ENCODE results near the gene HFE.

Gene HFE

GRCh38 chr6:26128013-26128771 lies 41.0 kb downstream of the HFE start:
- Histone ChIP-seq H3K27ac (ENCODE audit: poor library complexity, severe bottlenecking) (no peak overlapping the region), H3K4me3 (ENCODE audit: severe bottlenecking) (no peak overlapping the region)
- no peak for ATAC-seq (ENCODE audit: low read depth)

DNA sequence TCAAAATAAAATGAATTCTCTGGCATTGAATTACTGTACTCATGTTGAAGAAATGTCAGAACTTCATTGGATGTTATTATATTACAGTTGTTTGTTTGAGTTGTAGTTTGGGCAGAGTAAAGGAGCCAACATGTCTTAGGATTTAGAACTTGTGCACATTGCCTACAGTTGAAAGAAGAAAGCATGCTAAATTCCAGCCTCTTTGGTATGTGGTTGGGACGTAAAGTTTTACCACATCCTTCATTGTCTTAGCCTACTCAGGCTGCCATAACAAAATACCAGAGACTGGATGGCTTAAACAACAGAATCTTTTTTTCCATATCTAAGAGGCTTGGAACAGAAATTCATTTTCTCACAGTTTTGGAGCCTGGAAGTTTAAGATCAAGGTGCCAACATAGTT lies 42.4 kb downstream of the HFE start:
- Histone ChIP-seq H3K27ac (ENCODE audit: poor library complexity, severe bottlenecking) (no peak overlapping the region), H3K4me1 (ENCODE audit: insufficient read depth, poor library complexity, severe bottlenecking) (peaks cover 13% of the 10 kb centered on the region), H3K27me3 (ENCODE audit: insufficient read depth, poor library complexity, severe bottlenecking) (no peaks in the 10 kb centered on the region), H3K9me3 (ENCODE audit: severe bottlenecking) (no peaks in the 10 kb centered on the region), H3K4me3 (ENCODE audit: severe bottlenecking) (no peak overlapping the region), H3K36me3 (ENCODE audit: low read depth) (peaks cover 18% of the 10 kb centered on the region)
- no peak for DNase-seq (ENCODE audit: low spot score)
- TF ChIP-seq, protein P1, sequence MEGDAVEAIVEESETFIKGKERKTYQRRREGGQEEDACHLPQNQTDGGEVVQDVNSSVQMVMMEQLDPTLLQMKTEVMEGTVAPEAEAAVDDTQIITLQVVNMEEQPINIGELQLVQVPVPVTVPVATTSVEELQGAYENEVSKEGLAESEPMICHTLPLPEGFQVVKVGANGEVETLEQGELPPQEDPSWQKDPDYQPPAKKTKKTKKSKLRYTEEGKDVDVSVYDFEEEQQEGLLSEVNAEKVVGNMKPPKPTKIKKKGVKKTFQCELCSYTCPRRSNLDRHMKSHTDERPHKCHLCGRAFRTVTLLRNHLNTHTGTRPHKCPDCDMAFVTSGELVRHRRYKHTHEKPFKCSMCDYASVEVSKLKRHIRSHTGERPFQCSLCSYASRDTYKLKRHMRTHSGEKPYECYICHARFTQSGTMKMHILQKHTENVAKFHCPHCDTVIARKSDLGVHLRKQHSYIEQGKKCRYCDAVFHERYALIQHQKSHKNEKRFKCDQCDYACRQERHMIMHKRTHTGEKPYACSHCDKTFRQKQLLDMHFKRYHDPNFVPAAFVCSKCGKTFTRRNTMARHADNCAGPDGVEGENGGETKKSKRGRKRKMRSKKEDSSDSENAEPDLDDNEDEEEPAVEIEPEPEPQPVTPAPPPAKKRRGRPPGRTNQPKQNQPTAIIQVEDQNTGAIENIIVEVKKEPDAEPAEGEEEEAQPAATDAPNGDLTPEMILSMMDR (IDR thresholded peaks at IDR 0.05; ENCODE audit: poor library complexity, severe bottlenecking), result no peak
- no peak for ATAC-seq (ENCODE audit: low read depth)

More at GRCh38 chr6:26128013-26128771, 41.0 kb downstream of the HFE start:
- DNase-seq (ENCODE audit: low spot score), result no peak
- Histone ChIP-seq H3K27me3 (ENCODE audit: insufficient read depth, poor library complexity, severe bottlenecking) (no peaks in the 10 kb centered on the region), H3K36me3 (ENCODE audit: low read depth) (peaks cover 22% of the 10 kb centered on the region), H3K4me1 (ENCODE audit: insufficient read depth, poor library complexity, severe bottlenecking) (peaks cover 13% of the 10 kb centered on the region), H3K9me3 (ENCODE audit: severe bottlenecking) (no peaks in the 10 kb centered on the region)
- TF ChIP-seq, protein P1 (IDR thresholded peaks at IDR 0.05; ENCODE audit: poor library complexity, severe bottlenecking), result no peak

DNA sequence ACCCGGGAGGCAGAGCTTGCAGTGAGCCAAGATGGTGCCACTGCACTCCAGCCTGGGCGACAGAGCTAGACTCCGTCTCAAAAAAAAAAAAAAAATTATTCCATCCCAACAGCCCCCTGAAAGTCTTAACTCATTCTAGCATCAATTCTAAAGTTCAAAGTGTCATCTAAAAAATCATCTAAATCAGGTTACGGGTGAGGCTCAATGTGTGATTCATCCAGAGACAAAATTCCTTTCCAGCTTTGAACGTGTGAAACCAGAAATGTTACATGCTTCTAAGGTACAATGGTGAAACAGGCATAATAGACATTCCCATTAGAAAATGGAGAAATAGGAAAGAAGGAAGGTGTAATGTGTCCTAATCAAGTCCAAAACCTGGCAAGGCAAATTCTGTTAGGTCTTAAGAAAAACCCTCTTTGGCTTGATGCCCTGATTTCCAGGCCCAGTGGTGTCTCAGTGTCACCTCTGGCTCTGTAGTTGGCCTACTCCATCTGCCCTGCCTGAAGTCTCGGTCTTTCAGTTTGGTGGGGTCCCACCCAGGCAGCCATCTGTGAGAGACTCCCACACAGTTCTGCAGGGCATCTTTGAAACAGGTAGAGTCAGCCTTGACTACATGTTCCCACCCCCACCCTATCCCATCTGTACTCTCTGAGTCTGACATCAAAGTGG lies 43.5 kb downstream of the HFE start:
- Histone ChIP-seq H3K4me1 (ENCODE audit: insufficient read depth, poor library complexity, severe bottlenecking) (peaks cover 13% of the 10 kb centered on the region), H3K4me3 (ENCODE audit: severe bottlenecking) (no peak overlapping the region), H3K27me3 (ENCODE audit: insufficient read depth, poor library complexity, severe bottlenecking) (no peaks in the 10 kb centered on the region), H3K27ac (ENCODE audit: poor library complexity, severe bottlenecking) (no peak overlapping the region), H3K9me3 (ENCODE audit: severe bottlenecking) (no peaks in the 10 kb centered on the region), H3K36me3 (ENCODE audit: low read depth) (peaks cover 12% of the 10 kb centered on the region)
- TF ChIP-seq, protein P1 (IDR thresholded peaks at IDR 0.05; ENCODE audit: poor library complexity, severe bottlenecking), result no peak
- no peak for DNase-seq (ENCODE audit: low spot score)
- no peak for ATAC-seq (ENCODE audit: low read depth)

GRCh38 chr6:26131618-26132017 lies 44.4 kb downstream of the HFE start:
- no peak overlapping the region for H3K4me3 ChIP-seq (ENCODE audit: severe bottlenecking)
- no peak for ATAC-seq (ENCODE audit: low read depth)
- peaks cover 12% of the 10 kb centered on the region for H3K36me3 ChIP-seq (ENCODE audit: low read depth)
- H3K27ac ChIP-seq (ENCODE audit: poor library complexity, severe bottlenecking), result no peak overlapping the region
- peaks cover 9% of the 10 kb centered on the region for H3K4me1 ChIP-seq (ENCODE audit: insufficient read depth, poor library complexity, severe bottlenecking)
- H3K27me3 ChIP-seq (ENCODE audit: insufficient read depth, poor library complexity, severe bottlenecking), result no peaks in the 10 kb centered on the region
- no peak for DNase-seq (ENCODE audit: low spot score)
- H3K9me3 ChIP-seq (ENCODE audit: severe bottlenecking), result no peaks in the 10 kb centered on the region
- TF ChIP-seq, protein P1 (IDR thresholded peaks at IDR 0.05; ENCODE audit: poor library complexity, severe bottlenecking), result no peak

GRCh38 chr6:26133730-26134129 lies 46.5 kb downstream of the HFE start:
- Histone ChIP-seq H3K27me3 (ENCODE audit: insufficient read depth, poor library complexity, severe bottlenecking) (no peaks in the 10 kb centered on the region), H3K36me3 (ENCODE audit: low read depth) (peaks cover 12% of the 10 kb centered on the region), H3K4me3 (ENCODE audit: severe bottlenecking) (no peak overlapping the region), H3K4me1 (ENCODE audit: insufficient read depth, poor library complexity, severe bottlenecking) (peaks cover under 1% of the 10 kb centered on the region), H3K27ac (ENCODE audit: poor library complexity, severe bottlenecking) (no peak overlapping the region), H3K9me3 (ENCODE audit: severe bottlenecking) (no peaks in the 10 kb centered on the region)
- ATAC-seq (ENCODE audit: low read depth), result no peak
- TF ChIP-seq, protein P1 (IDR thresholded peaks at IDR 0.05; ENCODE audit: poor library complexity, severe bottlenecking), result no peak
- DNase-seq (ENCODE audit: low spot score), result no peak

Measured in RWPE2 (cell line).